ENCODE measurements around the gene JAM2. TPM values are rescaled to one million over a fixed set of nuclear protein-coding genes. Genes with fewer than 3 reads are reported as not detected.
"Not testable (repeated sequence)": the region's sequence is repeated elsewhere in the genome, so short reads cannot be mapped to it uniquely, and the experiment has no call there.

Gene JAM2
- 22.8 and 24.4 TPM in 2 replicates for polyA plus RNA-seq (2014; cell fraction: cytosol; rRNA removed)
- polyA plus RNA-seq (2014; cell fraction: nucleus; rRNA removed) = 28.0 and 49.6 TPM in 2 replicates

- peak; percentile 67 for DNase-seq (ENCODE audit: low spot score)
Observed at GRCh38 chr21:25638660-25639550, at the start of gene JAM2. Gene JAM2 (plus strand): TSS chr21:25639258. CDS start chr21:25639822, 564 bp downstream.

- no peak for DNase-seq (ENCODE audit: low spot score)
Observed at GRCh38 chr21:25589887-25590286, 49.2 kb upstream of the JAM2 start.

GRCh38 chr21:25607151-25608043, 31.7 kb upstream of the JAM2 start, which contains the start of gene MRPL39:
Gene MRPL39 (minus strand): TSS chr21:25607481. CDS start chr21:25607475, 6 bp downstream.
- DNase-seq (ENCODE audit: low spot score) = peak; percentile 87

GRCh38 chr21:25608044-25608737, 30.9 kb upstream of the JAM2 start:
- peak; percentile 77 for DNase-seq (ENCODE audit: low spot score)

- DNase-seq (ENCODE audit: low spot score) = no peak
Observed at GRCh38 chr21:25614441-25614840, 24.6 kb upstream of the JAM2 start.

- DNase-seq (ENCODE audit: low spot score) = no peak
Observed at GRCh38 chr21:25615880-25616279, 23.2 kb upstream of the JAM2 start.

GRCh38 chr21:25619198-25619597, 19.9 kb upstream of the JAM2 start:
- DNase-seq (ENCODE audit: low spot score) = no peak

- DNase-seq (ENCODE audit: low spot score) = no peak
Observed at GRCh38 chr21:25624511-25624910, 14.5 kb upstream of the JAM2 start.

- DNase-seq (ENCODE audit: low spot score) = no peak
Observed at GRCh38 chr21:25625036-25625435, 14.0 kb upstream of the JAM2 start.

- DNase-seq (ENCODE audit: low spot score) = not testable (repeated sequence)
Observed at GRCh38 chr21:25625776-25626555, 13.1 kb upstream of the JAM2 start.

- no peak for DNase-seq (ENCODE audit: low spot score)
Observed at GRCh38 chr21:25626757-25627156, 12.3 kb upstream of the JAM2 start.

- DNase-seq (ENCODE audit: low spot score) = peak; percentile 85
Observed at GRCh38 chr21:25632296-25632695, 6.8 kb upstream of the JAM2 start.

- no peak for DNase-seq (ENCODE audit: low spot score)
Observed at GRCh38 chr21:25635310-25635709, 3.7 kb upstream of the JAM2 start.

- no peak for DNase-seq (ENCODE audit: low spot score)
Observed at GRCh38 chr21:25636727-25637126, 2.3 kb upstream of the JAM2 start.

- no peak for DNase-seq (ENCODE audit: low spot score)
Observed at GRCh38 chr21:25637851-25638659, 1.0 kb upstream of the JAM2 start.

- DNase-seq (ENCODE audit: low spot score) = peak; percentile 69
Observed at GRCh38 chr21:25639551-25640201, 618 bp downstream of the JAM2 start.

- peak; percentile 76 for DNase-seq (ENCODE audit: low spot score)
Observed at GRCh38 chr21:25640202-25640942, 1.3 kb downstream of the JAM2 start.

- no peak for DNase-seq (ENCODE audit: low spot score)
Observed at GRCh38 chr21:25640943-25641292, 1.9 kb downstream of the JAM2 start.

- DNase-seq (ENCODE audit: low spot score) = no peak
Observed at GRCh38 chr21:25643486-25643885, 4.4 kb downstream of the JAM2 start.
